WTC11 (cell line): Measurements from ENCODE around the gene ADRA1B. TPM values are rescaled to one million over a fixed set of nuclear protein-coding genes. Genes with fewer than 3 reads are reported as not detected.

Experiments
- ATAC-seq: fragments of 200-7000 bp; cut with Tn5 transposase; 2 replicates; pipeline ENCODE4 v1.10.0; 2021; ENCODE audit warnings: mild to moderate bottlenecking, moderate library complexity
- CTCF ChIA-PET: fragments of 300-600 bp; sonication (Branson Sonifier 250); formaldehyde crosslinking; loops from one replicate; lab custom pipeline; 2021; ENCODE audit warnings: antibody characterized with exemption; lab: Charles Lee
- POLR2A ChIA-PET: fragments of 350-600 bp; sonication (Branson Sonifier 250); formaldehyde crosslinking; loops from one replicate; lab custom pipeline; 2021; ENCODE audit warnings: antibody characterized with exemption; lab: Charles Lee
- DNase-seq: peaks from one replicate; pipeline ENCODE4 v3.0.0; 2021; ENCODE audit warnings: low spot score
- H3K27ac Mint-ChIP-seq: 2 replicates; pipeline ENCODE4 v1.8.0; 2021; ENCODE audit warnings: mixed read lengths
- H3K27me3 Mint-ChIP-seq: 2 replicates; pipeline ENCODE4 v1.8.0; 2021; ENCODE audit warnings: low read depth, mild to moderate bottlenecking, moderate library complexity, mixed read lengths
- H3K36me3 Mint-ChIP-seq: 2 replicates; pipeline ENCODE4 v1.8.0; 2021; ENCODE audit warnings: mixed read lengths
- H3K4me1 Mint-ChIP-seq: 2 replicates; pipeline ENCODE4 v1.8.0; 2022; ENCODE audit warnings: mixed read lengths
- H3K4me3 Mint-ChIP-seq: 2 replicates; pipeline ENCODE4 v1.8.0; 2021; ENCODE audit warnings: mild to moderate bottlenecking, moderate library complexity, mixed read lengths
- H3K9me3 Mint-ChIP-seq: 2 replicates; pipeline ENCODE4 v1.8.0; 2021; ENCODE audit warnings: mixed read lengths
- ATF2 ChIP-seq: sonication (generic); formaldehyde crosslinking; IDR thresholded peaks from 2 replicates; pipeline ENCODE4 v1.8.1; 2022; ENCODE audit warnings: low read depth, missing genetic modification reagents, borderline replicate concordance
- ATF6 ChIP-seq: sonication (generic); formaldehyde crosslinking; IDR thresholded peaks from 2 replicates; pipeline ENCODE4 v1.8.1; 2023; ENCODE audit warnings: mild to moderate bottlenecking, missing genetic modification reagents
- CBFB ChIP-seq: sonication (generic); formaldehyde crosslinking; IDR thresholded peaks from 2 replicates; pipeline ENCODE4 v1.8.1; 2022; ENCODE audit warnings: mild to moderate bottlenecking, low read depth, missing genetic modification reagents
- CREM ChIP-seq: sonication (generic); formaldehyde crosslinking; IDR thresholded peaks from 2 replicates; pipeline ENCODE4 v1.8.1; 2022; ENCODE audit warnings: mild to moderate bottlenecking, missing genetic modification reagents, moderate library complexity
- CTCF ChIP-seq: fragments of 200-600 bp; IDR thresholded peaks from 2 replicates; pipeline ENCODE4 v1.8.0; 2022; ENCODE audit warnings: antibody characterized with exemption
- E2F1 ChIP-seq: sonication (generic); formaldehyde crosslinking; IDR thresholded peaks from 2 replicates; pipeline ENCODE4 v1.8.0; 2022; ENCODE audit warnings: mild to moderate bottlenecking, missing genetic modification reagents
- E2F4 ChIP-seq: sonication (generic); formaldehyde crosslinking; IDR thresholded peaks from 2 replicates; pipeline ENCODE4 v1.8.1; 2022; ENCODE audit warnings: low read depth, mild to moderate bottlenecking, moderate library complexity, missing genetic modification reagents, borderline replicate concordance
- GRHL2 ChIP-seq: fragments of 250-450 bp; sonication (Bioruptor Pico); IDR thresholded peaks from 2 replicates; pipeline ENCODE4 v1.8.0; 2022; ENCODE audit warnings: mild to moderate bottlenecking, moderate library complexity; ENCODE audit not compliant: insufficient replicate concordance, severe bottlenecking
- IRF2 ChIP-seq: sonication (generic); formaldehyde crosslinking; IDR thresholded peaks from 2 replicates; pipeline ENCODE4 v1.8.0; 2022; ENCODE audit warnings: low read depth, missing genetic modification reagents, borderline replicate concordance
- JUN ChIP-seq: sonication (generic); formaldehyde crosslinking; IDR thresholded peaks from 2 replicates; pipeline ENCODE4 v1.8.0; 2023; ENCODE audit warnings: mild to moderate bottlenecking, missing genetic modification reagents
- KAT7 ChIP-seq: sonication (generic); formaldehyde crosslinking; IDR thresholded peaks from 2 replicates; pipeline ENCODE4 v1.8.1; 2023; ENCODE audit warnings: missing genetic modification reagents, mild to moderate bottlenecking, borderline replicate concordance
- MYBL2 ChIP-seq: sonication (generic); formaldehyde crosslinking; IDR thresholded peaks from 2 replicates; pipeline ENCODE4 v1.8.1; 2023; ENCODE audit warnings: mild to moderate bottlenecking, moderate library complexity, missing genetic modification reagents
- NR2C2 ChIP-seq: sonication (generic); formaldehyde crosslinking; IDR thresholded peaks from 2 replicates; pipeline ENCODE4 v1.8.0; 2022; ENCODE audit warnings: mild to moderate bottlenecking, missing genetic modification reagents
- RORB ChIP-seq: fragments of 250-450 bp; sonication (Bioruptor Pico); IDR thresholded peaks from 2 replicates; pipeline ENCODE4 v1.9.0; 2021; ENCODE audit warnings: mild to moderate bottlenecking
- SMAD4 ChIP-seq: sonication (generic); formaldehyde crosslinking; IDR thresholded peaks from 2 replicates; pipeline ENCODE4 v1.8.0; 2022; ENCODE audit warnings: mild to moderate bottlenecking, missing genetic modification reagents
- TEAD1 ChIP-seq: sonication (generic); formaldehyde crosslinking; IDR thresholded peaks from 2 replicates; pipeline ENCODE4 v1.8.0; 2022; ENCODE audit warnings: mild to moderate bottlenecking, missing genetic modification reagents
- USF1 ChIP-seq: sonication (generic); formaldehyde crosslinking; IDR thresholded peaks from 2 replicates; pipeline ENCODE4 v1.8.0; 2022; ENCODE audit warnings: mild to moderate bottlenecking, missing genetic modification reagents
- ZBTB21 ChIP-seq: sonication (generic); formaldehyde crosslinking; IDR thresholded peaks from 2 replicates; pipeline ENCODE4 v1.8.1; 2023; ENCODE audit warnings: mild to moderate bottlenecking, missing genetic modification reagents, borderline replicate concordance
- ZNF317 ChIP-seq: sonication (generic); formaldehyde crosslinking; IDR thresholded peaks from 2 replicates; pipeline ENCODE4 v1.8.1; 2023; ENCODE audit warnings: low read depth, mild to moderate bottlenecking, moderate library complexity, missing genetic modification reagents, borderline replicate concordance
- ZNF512 ChIP-seq: sonication (generic); formaldehyde crosslinking; IDR thresholded peaks from 2 replicates; pipeline ENCODE4 v1.8.1; 2022; ENCODE audit warnings: missing genetic modification reagents, borderline replicate concordance
- total RNA-seq: library from RNA; stranded (reverse); gene quantifications from 3 replicates; pipeline ENCODE4 v1.2.3, GENCODE V29; 2021

ADRA1B gene
- total RNA-seq, 1 experiment from 2014 or later = 0.11 TPM

GRCh38 chr5:159887050-159887449 lies 29.2 kb upstream of the ADRA1B start:
- peaks cover 5% of the 10 kb centered on the region for H3K27me3 Mint-ChIP-seq
- no peaks in the 10 kb centered on the region for H3K36me3 Mint-ChIP-seq
- H3K9me3 Mint-ChIP-seq = peaks cover 4% of the 10 kb centered on the region; the same call in 1 of the 2 replicates
- DNase-seq (no peak), ATAC-seq (no peak)
- POLR2A ChIA-PET = no interaction called here
- no peak overlapping the region for H3K4me3 Mint-ChIP-seq
- no peak overlapping the region for H3K27ac Mint-ChIP-seq
- H3K4me1 Mint-ChIP-seq = peaks cover 10% of the 10 kb centered on the region
- no peak for TF ChIP-seq CTCF
- TF ChIP-seq SMAD4 (CRISPR knock-in tag) = no peak
- no peak for TF ChIP-seq GRHL2 (CRISPR knock-in tag)
- TF ChIP-seq ZNF512 (CRISPR knock-in tag) = no peak
- TF ChIP-seq JUN (CRISPR knock-in tag) = no peak
- no peak for TF ChIP-seq CREM
- no peak for TF ChIP-seq ATF2 (CRISPR knock-in tag)
- TF ChIP-seq, all 79 proteins: peak for 0
- CTCF ChIA-PET = no interaction called here

GRCh38 chr5:159888860-159889259 lies 27.4 kb upstream of the ADRA1B start:
- no peak overlapping the region for H3K27ac Mint-ChIP-seq
- TF ChIP-seq IRF2 (CRISPR knock-in tag) (no peak), MYBL2 (CRISPR knock-in tag) (no peak)
- TF ChIP-seq, all 79 proteins: peak for 0
- Mint-ChIP-seq H3K27me3 (no peaks in the 10 kb centered on the region; the same call in 1 of the 2 replicates), H3K36me3 (no peaks in the 10 kb centered on the region), H3K4me3 (no peak overlapping the region), H3K4me1 (peaks cover 10% of the 10 kb centered on the region), H3K9me3 (peaks cover 4% of the 10 kb centered on the region; the same call in 1 of the 2 replicates)
- ATAC-seq = no peak
- ChIA-PET CTCF (no interaction called here), POLR2A (no interaction called here)
- DNase-seq = no peak

- no peak for ATAC-seq
- Mint-ChIP-seq H3K4me3 (no peak overlapping the region), H3K36me3 (no peaks in the 10 kb centered on the region), H3K27ac (no peak overlapping the region), H3K9me3 (peaks cover 4% of the 10 kb centered on the region; the same call in 1 of the 2 replicates), H3K27me3 (no peaks in the 10 kb centered on the region; the same call in 1 of the 2 replicates), H3K4me1 (peaks cover 10% of the 10 kb centered on the region)
- no peak for DNase-seq
- ChIA-PET CTCF (no interaction called here), POLR2A (no interaction called here)
- TF ChIP-seq ATF2 (CRISPR knock-in tag) = no peak
- no peak for TF ChIP-seq E2F4
- TF ChIP-seq E2F1 (CRISPR knock-in tag) = no peak
- no peak for TF ChIP-seq RORB
- TF ChIP-seq ZNF317 = no peak
- no peak for TF ChIP-seq TEAD1
- no peak for TF ChIP-seq NR2C2 (CRISPR knock-in tag)
- TF ChIP-seq USF1 (CRISPR knock-in tag) = no peak
- TF ChIP-seq ZBTB21 = no peak
- no peak for TF ChIP-seq CBFB
- TF ChIP-seq IRF2 (CRISPR knock-in tag) = no peak
- no peak for TF ChIP-seq ATF6 (CRISPR knock-in tag)
- TF ChIP-seq SMAD4 (CRISPR knock-in tag) = no peak
- no peak for TF ChIP-seq MYBL2 (CRISPR knock-in tag)
- TF ChIP-seq KAT7 = no peak
These were observed 26.1 kb upstream of the ADRA1B start for GRCh38 chr5:159890141-159890540.
